K562 (cell line): ENCODE results near the gene ITGAL. TPM values are rescaled to one million over a fixed set of nuclear protein-coding genes. Genes with fewer than 3 reads are reported as not detected.

ENCODE experiments used
- EGR1 ChIP-seq: fragments of 450-650 bp; conservative IDR thresholded peaks from 2 replicates; pipeline ENCODE4 v1.6.1; 2017; ENCODE audit warnings: mild to moderate bottlenecking
- JUN ChIP-seq, 2 experiments: sonication (generic) in 1 of 2; formaldehyde crosslinking in 1 of 2; IDR thresholded peaks; 2 replicates each; pipeline versions ENCODE4 v1.6.1 to v1.8.0; 2012 to 2022; ENCODE audit warnings: borderline replicate concordance in 2 of 2, mild to moderate bottlenecking in 2 of 2, improper control_type of control experiment in 1 of 2, low read depth in 1 of 2, low read length in 1 of 2, missing genetic modification reagents in 1 of 2
- NR2F6 ChIP-seq: fragments of 450-650 bp; formaldehyde crosslinking; IDR thresholded peaks from 2 replicates; pipeline ENCODE4 v1.4.0; 2020; ENCODE audit warnings: mild to moderate bottlenecking
- PCBP2 ChIP-seq: fragments of 200-400 bp; formaldehyde crosslinking; IDR thresholded peaks from 2 replicates; pipeline ENCODE4 v1.6.1; 2018; ENCODE audit warnings: low read length, low read depth, mild to moderate bottlenecking, moderate library complexity; ENCODE audit not compliant: poor library complexity, severe bottlenecking
- ZBTB40 ChIP-seq, 2 experiments: fragments of 450-650 bp in 1 of 2; sonication (generic) in 1 of 2; formaldehyde crosslinking in 1 of 2; IDR thresholded peaks; 2 replicates each; pipeline versions ENCODE4 v1.7.1 to v1.9.0; 2016 to 2022; ENCODE audit warnings: inconsistent platforms in 1 of 2, mild to moderate bottlenecking in 1 of 2, missing genetic modification reagents in 1 of 2
- ZNF395 ChIP-seq: fragments of 200-800 bp; sonication (Bioruptor generic); IDR thresholded peaks from 2 replicates; pipeline ENCODE4 v1.6.1; 2017; ENCODE audit warnings: missing genetic modification characterization, missing compliant biosample characterization
- ZNF445 ChIP-seq: fragments of 250-450 bp; sonication (Bioruptor Pico); IDR thresholded peaks from 2 replicates; pipeline ENCODE4 v1.4.0; 2020; ENCODE audit warnings: low read depth, mild to moderate bottlenecking, moderate library complexity
- ZNF586 ChIP-seq: fragments of 450-650 bp; formaldehyde crosslinking; conservative IDR thresholded peaks from 2 replicates; pipeline ENCODE4 v1.4.0; 2020; ENCODE audit warnings: mild to moderate bottlenecking, moderate library complexity
- ZNF609 ChIP-seq: sonication (generic); formaldehyde crosslinking; IDR thresholded peaks from 2 replicates; pipeline ENCODE4 v1.8.1; 2023; ENCODE audit warnings: missing genetic modification reagents, mild to moderate bottlenecking, borderline replicate concordance
- polyA plus RNA-seq, 8 experiments: library from polyadenylated mRNA; depleted of rRNA in 4 of 8; stranded (reverse) in 5 of 8; unstranded in 3 of 8; fragments of >200 nt; fragmentation: Nextera tagmentation in 2 of 8; fragmentation: Illumina TruSeq in 1 of 8; extraction: Ambion mirVana in 2 of 8; extraction: Trizol in 1 of 8; gene quantifications; 2 replicates each; pipeline versions ENCODE4 v1.2.1 to v1.2.3, GENCODE V29; 2011 to 2014; ENCODE audit warnings: inconsistent platforms in 1 of 8, missing spikeins in 1 of 8
- total RNA-seq, 7 experiments: library from RNA; depleted of rRNA in 6 of 7; stranded (reverse); fragments of >200 nt in 6 of 7; fragmentation: Illumina TruSeq in 2 of 7; extraction: Trizol in 2 of 7; gene quantifications; 2 replicates each; pipeline versions ENCODE4 v1.2.1 to v1.2.3, GENCODE V29; 2011 to 2021; ENCODE audit warnings: low replicate concordance in 1 of 7

The ITGAL gene
- total and polyA plus RNA-seq, 9 of the 15 experiments (the other 6 are each of a cell fraction or from before 2014, with no cell fraction given): 0.01 to 0.53 TPM; not detected in 7

DNA sequence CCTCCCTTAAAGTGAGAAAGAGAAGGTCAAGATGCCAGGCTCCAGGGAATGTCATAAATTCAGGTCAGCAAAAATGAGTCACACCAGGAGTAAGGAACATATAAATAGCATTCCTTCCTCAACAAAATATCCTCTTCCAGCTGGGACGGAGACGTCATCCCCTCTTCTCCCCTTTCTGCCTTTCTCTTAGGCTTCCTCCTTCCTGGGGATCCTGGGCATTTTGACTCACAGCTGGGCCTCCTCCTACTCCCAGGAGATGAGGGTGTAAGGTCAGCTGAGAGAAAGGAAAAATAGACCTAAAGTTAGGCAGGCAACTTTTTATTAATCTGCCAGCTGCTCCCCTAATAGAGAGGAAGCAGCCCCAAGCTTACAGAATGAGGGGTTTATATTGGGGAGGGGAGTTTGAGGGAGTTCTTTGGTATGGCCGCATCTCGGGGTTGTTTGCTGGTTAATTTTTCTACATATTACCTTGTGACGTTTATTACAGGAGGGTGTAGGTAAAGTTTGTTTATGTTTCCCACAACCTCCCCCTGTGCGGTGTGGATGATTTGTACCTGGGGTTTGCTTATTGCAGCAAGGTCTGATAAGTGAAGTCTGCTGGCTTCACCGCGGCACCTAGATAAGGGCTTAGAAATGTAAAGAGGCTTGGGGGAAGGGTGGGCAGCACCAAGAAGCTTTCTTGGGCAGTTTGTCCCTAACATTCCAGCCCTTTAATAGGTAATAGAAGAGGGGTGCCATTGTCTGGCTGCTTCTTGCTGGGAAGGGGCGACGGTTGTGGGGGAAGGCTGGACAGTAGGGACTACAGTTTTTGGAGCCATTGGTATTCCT lies 69.2 kb downstream of the ITGAL start (continued):
- TF ChIP-seq ZBTB40 (IDR thresholded peaks at IDR 0.05): 0 out of 2 replicates have a peak, but pooled peaks have one; percentile 13
- TF ChIP-seq ZBTB40 (CRISPR knock-in tag; IDR thresholded peaks at IDR 0.05): no peak
- TF ChIP-seq ZNF609 (CRISPR knock-in tag): no peak
- no peak for TF ChIP-seq EGR1
- no peak for TF ChIP-seq ZNF395 (CRISPR knock-in tag)
- no peak for TF ChIP-seq ZNF586 (CRISPR knock-in tag)
- no peak for TF ChIP-seq ZNF445 (CRISPR knock-in tag)
- peak; percentile 11; the same call in 1 of the 2 replicates for TF ChIP-seq JUN (IDR thresholded peaks at IDR 0.05; ENCODE audit: borderline replicate concordance, low read depth, low read length)
- TF ChIP-seq JUN (CRISPR knock-in tag; IDR thresholded peaks at IDR 0.05; ENCODE audit: borderline replicate concordance): no peak
- TF ChIP-seq PCBP2: no peak
- no peak for TF ChIP-seq NR2F6
